CD4-positive, alpha-beta T cell treated with Interleukin-17A for 1 hour (primary cell): ENCODE results near the gene JMJD6.
"Not testable (repeated sequence)": the region's sequence is repeated elsewhere in the genome, so short reads cannot be mapped to it uniquely, and the experiment has no call there.

Source experiments
- DNase-seq: peaks from one replicate; pipeline ENCODE4 v3.0.0-alpha.2; 2020

JMJD6 gene

DNA sequence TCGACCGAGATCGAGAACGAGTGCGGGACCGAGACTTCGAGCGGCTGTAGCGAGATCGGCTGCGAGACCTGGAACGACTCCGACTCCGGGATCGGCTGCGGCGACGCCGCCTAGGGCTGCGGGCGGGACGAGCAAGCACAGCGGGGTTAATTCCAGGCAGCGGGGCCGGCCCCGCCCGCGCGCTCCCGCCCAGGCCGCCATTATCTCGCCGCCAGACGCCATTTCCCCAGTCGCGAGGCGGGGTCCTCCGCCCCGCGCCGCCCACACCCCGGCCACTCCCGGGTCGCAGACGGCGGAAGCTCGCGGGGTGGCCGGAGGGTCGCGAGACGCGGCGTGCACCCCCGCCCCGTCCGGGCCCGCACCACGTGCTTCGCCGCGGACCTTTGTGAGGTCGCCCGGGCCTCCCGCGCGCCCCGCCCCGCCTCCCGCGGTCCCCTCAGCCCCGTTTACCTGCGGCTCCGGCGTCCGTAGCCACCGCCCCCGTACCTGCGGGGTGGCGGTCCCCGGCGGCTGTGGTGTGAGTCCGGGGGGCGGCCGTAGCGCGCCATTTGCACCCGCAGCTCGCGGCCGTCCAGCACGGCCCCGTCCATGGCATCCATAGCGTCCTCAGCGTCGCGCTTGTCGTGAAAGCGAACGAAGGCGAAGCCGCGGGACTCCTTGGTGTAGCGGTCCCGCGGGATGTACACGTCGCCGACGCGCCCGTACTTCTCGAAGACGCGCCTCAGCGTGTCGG is 10.1 kb upstream of the JMJD6 start:
- peak; percentile 72 for DNase-seq

DNA sequence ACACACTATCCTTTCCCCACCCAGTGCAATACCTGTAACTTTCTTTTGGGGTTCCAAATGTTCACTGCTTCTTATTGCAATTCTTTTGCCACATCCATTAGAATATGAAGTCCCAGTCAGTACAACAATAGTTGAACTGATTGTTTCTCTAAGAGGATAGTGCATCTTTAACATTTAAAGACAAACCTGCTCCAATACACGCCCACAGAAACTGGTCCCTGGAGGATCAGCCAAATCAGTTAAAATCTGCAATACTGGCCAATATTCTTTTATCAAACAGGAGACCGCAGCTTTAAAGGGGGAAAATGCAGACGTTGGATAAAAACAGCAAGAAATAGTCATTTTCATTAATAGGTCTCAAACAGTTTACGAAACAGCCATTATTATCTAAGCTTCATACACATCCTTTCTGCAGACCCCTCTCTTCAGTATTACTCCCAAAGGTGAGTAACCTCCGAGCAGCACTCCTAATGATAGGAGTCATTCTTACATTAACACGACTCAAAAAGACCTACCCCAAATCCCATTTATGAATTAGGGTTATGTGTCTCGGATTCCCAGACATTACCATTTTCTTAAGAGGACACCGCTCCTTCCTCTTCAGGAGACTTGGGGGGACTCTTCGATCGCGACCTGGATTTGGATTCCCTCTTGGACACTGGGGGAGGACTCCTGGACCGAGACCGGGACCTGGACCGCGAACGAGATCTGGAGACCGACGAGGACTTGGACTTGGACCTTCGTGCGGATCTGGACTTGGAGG is 9.4 kb upstream of the JMJD6 start:
- no peak for DNase-seq

DNA sequence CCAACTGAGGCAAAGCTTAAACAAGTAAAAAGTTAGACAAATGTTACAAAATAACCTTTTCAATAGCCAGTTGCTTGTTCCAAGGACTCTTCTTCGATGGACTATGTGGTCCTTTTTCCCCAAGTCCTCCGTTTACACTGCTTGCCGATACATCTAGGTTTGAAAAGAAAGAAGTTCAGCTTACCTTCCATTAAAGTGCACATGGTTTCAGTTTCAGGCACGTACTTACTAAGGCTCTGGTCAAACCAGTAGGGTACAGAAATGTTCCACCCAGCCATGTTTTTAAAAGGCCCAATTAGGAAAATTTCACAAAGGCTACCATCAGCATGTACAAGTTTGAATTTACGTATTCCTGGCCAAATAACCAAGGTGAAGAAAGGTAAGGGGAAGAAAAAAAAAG is 8.6 kb upstream of the JMJD6 start:
- peak; percentile 58 for DNase-seq

GRCh38 chr17:76734080-76734840 is 7.9 kb upstream of the JMJD6 start:
- peak; percentile 36 for DNase-seq

DNA sequence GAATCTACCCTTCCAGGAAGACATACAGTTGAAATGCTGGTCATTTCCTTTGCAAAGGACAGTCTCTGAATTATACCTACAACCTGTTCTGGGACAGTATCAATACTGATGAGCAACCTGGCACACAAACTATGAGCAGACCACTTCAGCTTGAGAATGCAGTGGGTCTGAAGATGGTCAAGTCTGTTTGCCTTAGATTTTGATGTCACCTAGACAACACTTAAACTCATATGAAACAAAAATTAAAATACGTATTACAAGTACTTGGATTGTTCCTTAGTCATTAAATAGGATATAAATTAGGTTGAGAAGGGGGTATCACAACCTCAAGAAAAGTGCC is 7.2 kb upstream of the JMJD6 start:
- DNase-seq: no peak

- peak; percentile 36 for DNase-seq
Measured at GRCh38 chr17:76732734-76733617, 6.6 kb upstream of the JMJD6 start.

GRCh38 chr17:76731800-76732733 is 5.7 kb upstream of the JMJD6 start:
- DNase-seq: not testable (repeated sequence)

DNA sequence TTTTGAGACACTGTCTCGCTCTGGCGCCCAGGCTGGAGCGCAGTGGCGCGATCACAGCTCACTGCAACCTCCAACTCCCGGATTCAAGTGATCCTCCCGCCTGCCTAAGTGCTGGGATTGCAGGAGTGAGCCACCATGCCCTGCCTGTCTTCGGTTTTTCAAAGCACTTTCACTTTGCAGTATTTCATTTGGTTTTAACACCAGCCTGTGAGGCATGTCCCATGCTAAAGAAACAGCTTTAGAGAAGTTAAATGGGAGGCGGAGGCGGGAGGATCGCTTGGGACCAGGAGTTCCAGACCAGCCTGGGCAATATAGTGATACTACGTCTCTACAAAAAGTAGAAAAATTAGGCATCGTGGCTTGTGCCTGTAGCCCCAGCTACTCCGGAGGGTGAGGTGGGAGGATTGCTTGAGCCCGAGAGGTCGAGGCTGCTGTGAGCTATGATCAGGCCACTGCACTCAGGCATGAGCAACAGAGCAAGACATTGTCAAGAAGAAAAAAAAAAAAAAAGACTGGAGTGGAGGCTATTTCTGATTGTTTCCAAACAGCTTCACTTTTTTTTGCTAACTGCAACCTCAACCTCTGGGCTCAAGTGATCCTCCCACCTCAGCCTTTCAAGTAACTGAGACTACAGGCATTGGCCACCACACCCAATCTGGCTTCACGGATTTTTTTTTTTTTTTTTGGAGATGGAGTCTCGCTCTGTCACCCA is 1.5 kb upstream of the JMJD6 start:
- DNase-seq: peak; percentile 43

- no peak for DNase-seq
Measured at GRCh38 chr17:76726776-76727718, 641 bp upstream of the JMJD6 start, which contains the start of gene METTL23. Gene METTL23 (plus strand): TSS chr17:76726839. CDS start chr17:76729711, 2,872 bp downstream.

DNA sequence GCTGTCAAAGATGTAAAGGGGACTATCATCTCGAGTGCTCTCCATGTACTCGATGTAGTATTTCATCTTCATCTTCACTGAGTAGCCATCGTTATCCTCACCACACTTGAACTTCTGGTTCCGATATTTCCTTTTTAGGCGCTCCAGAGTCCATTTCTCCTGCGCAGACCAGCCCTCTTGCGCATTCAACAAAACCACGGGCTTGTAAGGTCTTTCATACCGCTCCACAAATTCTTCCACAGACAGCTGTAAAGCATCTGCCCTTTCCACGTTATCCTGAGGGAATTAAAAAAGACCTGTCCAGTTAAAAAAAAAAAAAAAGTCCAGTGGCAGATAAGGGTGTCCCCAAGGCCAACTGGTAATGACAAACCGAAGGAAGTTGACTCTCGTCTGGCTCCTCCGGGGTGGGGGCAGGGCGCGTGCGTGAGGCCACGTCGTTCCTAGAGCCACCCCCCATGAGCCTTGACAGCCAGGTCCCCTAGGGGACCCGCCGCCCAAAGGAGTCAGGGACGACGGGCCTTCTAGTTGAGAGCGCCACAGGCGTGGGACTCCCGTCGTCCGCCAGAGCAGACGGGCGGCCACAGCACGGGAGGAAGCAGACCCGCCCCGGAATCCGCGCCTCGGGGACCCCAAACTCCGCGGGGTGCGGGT is 701 bp downstream of the JMJD6 start:
- DNase-seq: peak; percentile 74

DNA sequence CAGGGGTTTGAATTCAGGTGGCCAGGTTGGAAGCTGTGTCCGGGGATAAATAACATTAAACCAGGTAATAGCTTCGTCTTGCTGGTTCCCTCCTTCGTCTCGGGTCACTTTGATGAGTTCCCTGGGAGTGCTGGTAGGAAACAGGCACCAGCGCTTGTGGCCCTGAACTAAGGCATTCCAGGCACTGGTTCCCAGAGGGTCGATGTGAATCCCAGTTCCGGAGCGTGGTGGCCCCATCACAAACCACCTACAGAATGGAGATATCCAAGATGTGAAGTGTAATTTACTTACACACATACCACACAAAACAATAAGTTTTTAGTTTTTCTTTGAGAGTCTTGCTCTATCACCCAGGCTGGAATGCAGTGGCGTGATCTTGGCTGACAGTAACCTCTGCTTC is 2.6 kb downstream of the JMJD6 start:
- no peak for DNase-seq

- not testable (repeated sequence) for DNase-seq
Measured at GRCh38 chr17:76722977-76723376, 3.4 kb downstream of the JMJD6 start.

GRCh38 chr17:76722279-76722678 is 4.1 kb downstream of the JMJD6 start:
- no peak for DNase-seq

GRCh38 chr17:76721463-76721862 is 4.9 kb downstream of the JMJD6 start:
- DNase-seq: no peak

- DNase-seq: no peak
Measured at GRCh38 chr17:76720941-76721340, 5.5 kb downstream of the JMJD6 start.

DNA sequence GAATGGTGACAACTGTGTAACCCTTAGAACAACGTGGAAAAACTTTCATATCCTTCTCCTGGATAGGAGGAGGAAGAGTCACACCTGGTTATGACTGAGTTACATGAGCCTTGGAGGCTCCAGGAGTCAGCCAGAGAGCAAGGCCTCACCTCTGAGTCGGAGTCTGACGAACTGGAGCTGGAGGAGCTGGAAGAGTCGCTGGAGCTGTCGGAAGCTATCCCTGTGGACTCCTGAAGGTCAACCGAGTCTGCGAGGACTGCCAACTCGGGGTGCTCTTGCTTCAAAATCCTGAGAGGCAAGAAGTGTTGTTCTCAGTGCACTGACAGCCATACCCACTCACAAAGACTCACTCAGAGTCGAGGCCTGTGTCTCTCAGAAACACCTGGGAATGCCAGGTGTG is 6.2 kb downstream of the JMJD6 start:
- no peak for DNase-seq

DNA sequence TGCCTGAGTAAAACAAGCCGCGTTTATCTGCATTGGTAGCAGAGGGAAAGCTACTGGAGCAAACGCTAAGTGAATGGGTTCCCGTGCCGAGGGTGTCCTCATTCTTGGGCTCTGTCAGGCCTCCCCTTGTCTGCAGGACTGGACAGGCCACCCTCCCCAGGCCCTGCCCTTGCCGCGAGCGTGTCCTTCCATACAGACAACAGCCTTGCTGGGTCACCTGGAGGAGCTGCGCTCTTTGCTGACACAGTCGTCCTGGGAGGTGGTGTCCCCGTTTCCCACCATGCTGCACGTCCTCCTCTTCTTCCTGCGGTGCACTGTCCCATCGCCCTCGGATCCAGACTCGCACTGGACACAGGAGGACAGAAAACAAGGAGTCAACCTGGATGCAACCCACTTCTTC is 7.9 kb downstream of the JMJD6 start:
- DNase-seq: no peak

DNA sequence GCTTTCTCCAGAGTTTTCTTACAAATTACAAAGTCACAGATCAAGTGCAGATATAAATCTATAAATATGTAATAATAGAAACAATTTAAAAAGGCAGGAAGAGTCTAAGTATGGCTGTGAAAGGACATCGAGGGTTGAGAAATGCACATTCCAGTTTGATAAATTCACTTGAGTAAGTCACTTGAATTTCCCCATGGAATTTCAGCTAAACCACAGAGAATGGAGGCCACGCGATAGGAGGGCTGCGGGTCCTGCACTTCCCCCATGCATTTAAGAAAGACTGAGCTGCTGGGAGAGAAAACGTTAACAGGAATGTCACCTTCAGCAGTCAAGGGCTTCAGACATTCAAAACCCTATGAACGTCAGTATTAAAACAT is 9.6 kb downstream of the JMJD6 start:
- no peak for DNase-seq
